ENCODE data around the gene CHD1.

The CHD1 gene

DNA sequence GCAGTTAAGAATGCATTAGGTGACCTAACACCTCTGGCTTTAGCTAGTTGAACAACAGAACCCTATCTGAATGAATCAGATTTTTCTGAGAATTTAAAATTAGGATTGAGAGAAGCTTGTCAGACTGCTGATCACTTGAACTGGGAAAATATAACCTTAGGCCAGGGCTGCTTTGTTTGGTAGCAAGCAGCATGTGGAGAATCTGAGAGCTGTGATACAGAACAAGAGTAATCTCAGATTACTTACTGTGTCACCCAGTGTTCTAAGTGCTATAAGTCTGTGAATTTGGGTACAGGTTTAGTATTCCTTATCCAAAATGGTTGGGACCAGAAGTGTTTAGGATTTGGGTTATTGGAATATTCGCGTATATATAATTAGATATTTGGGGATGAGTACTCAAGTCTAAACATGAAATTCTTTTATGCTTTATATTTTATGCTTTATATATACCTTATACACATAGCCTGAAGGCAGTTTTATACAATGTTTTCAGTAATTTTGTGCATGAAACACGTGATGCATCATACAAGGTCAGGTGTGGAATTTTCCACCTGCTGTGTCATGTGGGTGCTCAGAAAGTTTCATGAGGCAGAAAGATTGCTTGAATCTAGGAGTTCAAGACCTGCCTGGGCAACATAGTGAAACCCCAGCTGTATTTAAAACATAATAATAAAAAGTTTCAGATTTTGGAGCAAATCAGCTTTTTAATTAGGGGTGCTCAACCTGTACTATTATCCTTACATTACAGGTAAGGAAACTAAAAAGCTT is 8.3 kb upstream of the CHD1 start:
- DNase-seq (ENCODE audit: low read depth in 2 of 2) = no peak

DNA sequence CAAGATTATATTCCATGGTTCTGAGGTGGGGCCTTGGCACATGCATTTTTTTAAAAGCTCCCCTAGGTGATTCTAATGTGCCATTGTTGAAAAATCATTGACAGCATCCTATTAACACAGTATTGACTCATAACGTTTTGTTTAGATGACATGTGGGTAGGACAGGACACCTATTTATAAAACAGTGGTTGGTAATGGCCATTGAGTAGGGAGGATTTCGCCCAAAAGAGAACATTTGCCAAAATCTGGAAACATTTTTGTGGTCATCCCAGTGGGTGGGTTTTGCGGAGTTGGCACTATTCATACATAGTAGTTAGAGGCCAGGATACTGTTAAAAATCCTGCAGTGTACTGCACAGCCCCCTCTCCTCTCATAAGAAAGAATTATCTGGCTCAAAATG is 6.4 kb upstream of the CHD1 start:
- no peak for DNase-seq (ENCODE audit: low read depth in 2 of 2)

DNA sequence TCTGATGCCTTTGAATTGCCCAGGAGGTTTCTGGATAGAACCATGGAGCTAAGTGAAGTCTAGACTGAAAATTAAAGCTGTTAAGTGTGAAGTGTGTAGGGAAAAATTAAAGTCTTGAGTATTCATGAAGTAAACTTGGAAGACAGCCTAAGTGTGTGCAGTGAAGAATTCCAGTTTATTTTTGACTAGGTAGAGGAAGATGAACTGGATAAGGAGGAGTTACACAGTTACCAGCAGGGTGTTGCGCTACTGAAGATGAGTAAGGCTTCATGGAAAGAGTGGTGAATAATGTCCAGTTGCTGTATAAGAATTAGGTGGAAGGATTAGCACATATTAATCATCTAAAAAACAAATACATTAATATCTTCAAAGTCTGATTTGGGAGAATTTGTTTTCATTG is 5.7 kb upstream of the CHD1 start:
- no peak for DNase-seq (ENCODE audit: low read depth in 2 of 2)

DNA sequence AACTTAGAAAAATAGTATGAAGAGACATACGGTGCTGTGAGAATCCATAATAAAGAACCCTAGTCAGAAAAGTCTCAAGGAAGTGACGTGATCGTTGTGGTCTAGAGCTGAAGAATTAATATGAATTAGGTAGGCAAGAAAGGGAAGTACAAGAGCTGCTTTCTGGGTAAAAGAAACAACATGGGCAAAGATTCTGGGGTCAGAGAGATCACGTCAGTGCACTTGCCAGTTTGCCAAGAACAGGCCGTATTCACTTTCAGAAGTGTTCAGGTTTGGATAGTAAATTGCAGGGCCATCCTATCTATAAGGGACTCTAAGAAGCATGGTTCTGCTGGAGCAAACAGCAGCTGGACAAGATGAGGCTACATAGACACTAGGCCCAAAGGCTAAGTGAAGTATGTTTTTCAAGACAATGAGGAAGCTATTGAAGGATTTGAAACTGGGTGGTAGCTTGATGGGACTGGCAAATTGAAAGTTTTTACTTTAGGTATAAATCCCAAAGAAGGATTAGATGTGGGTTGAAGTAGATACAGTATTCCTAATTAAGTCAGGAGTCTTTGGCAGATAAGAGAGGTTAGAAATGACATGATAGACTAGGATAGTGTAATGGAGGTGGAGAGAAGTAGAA is 4.8 kb upstream of the CHD1 start:
- no peak for DNase-seq (ENCODE audit: low read depth in 2 of 2)

DNA sequence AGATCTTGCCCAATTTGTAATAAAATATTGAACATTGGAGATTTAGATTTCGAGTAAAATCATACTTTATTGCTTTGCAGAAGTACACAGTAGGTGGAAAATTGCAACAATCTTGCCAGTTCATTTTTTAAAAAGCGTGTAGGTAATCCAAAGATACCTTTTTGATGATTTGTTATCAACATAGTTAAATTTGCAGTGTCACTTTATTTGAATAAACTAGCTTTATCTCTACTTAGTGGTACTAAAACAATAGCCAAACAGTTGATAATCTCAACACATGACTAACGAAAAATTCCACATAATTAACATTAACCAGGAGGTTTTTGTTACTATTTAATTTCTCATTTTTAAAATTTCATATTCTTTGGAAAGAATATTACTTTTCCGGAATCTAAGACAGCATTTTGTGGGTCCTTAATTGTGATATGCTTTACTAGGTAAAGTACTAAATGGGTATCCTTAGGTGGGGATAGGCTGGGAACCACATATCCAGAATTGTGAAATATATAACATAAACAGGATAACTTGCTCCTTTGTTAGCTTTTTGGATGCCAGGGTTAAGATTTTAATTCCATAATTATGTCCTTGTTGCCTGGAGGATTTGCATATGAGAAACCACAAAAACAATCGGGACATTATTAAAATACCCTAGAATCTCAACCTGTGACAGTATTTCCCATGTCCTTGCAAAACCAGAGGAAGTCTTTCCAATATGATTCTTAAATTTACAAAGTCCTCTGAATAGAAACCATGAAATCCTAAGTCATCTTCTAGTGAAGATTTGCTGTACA is 2.4 kb upstream of the CHD1 start:
- DNase-seq (ENCODE audit: low read depth in 2 of 2) = no peak

DNA sequence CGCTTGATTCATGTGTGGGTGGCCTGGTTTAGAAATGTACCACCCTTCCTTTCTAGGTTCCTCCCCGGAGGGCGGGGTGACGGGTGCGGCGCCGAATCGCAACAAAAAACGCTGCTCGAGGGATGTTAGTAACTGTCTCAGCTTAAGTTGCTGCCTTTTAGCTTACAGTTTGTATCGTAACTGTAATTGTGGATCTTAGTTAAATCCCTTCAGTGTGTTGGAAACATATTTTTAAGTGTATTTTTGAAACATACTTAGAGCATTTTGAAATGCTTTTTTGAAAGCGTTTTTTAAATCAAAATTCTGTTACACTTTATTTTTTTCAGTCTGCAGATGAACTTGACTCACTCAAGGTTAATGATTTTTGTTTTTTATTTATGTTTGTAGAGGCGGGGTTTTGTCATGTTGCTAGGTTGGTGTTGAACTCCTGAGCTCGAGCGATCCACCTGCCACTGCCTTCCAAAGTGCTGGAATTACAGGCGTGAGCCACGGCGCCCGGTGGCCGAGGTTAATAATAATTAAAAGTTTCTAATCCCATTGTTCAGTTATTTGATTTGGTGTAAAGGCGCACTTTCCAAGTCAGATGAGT is 997 bp upstream of the CHD1 start:
- no peak for DNase-seq (ENCODE audit: low read depth in 2 of 2)

DNA sequence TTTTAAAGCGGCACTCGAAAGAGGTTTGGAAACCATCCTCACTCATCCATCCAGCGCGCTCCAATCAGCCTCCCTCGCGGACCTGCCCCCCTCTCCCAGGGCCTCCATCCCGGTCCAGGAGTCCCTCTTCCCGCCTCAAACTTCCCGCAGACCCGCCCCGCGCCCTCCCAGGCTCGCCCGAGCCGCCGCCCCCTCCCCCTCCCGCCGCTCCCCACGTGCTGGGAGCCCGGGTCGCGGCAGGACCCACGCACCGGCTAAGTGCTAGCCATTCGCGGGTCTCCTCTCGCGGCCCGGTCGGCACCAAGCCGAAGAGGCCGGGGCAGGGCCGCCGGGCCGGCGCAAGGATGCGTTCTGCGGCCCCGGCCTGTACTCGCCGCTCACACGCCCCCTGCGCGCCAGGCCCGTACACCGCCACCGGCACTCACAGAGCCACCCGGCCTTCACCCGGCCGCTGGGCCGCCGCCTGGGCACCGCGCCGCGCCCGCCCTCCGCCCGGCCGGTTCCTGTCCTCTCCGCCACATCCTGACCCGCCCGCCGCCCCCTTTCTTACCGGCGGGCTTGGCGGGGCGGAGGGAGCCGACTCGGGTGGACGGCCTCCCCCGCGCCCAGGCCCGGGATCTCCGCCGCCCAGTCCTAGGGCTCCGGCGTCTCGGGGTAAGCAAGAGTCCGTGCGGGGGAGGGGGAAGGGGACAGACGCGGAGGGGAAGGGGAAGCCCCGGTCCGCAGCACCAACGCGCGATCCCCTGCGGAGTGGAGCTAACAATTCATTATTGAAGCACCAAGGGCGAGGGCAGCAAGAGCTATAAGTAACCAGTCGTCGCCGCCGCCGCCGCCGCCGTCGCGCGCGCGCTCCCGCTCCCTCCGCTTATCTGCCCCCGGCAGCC is 576 bp downstream of the CHD1 start:
- peak; percentile 6 to 16 for DNase-seq (ENCODE audit: low read depth in 2 of 2)

DNA sequence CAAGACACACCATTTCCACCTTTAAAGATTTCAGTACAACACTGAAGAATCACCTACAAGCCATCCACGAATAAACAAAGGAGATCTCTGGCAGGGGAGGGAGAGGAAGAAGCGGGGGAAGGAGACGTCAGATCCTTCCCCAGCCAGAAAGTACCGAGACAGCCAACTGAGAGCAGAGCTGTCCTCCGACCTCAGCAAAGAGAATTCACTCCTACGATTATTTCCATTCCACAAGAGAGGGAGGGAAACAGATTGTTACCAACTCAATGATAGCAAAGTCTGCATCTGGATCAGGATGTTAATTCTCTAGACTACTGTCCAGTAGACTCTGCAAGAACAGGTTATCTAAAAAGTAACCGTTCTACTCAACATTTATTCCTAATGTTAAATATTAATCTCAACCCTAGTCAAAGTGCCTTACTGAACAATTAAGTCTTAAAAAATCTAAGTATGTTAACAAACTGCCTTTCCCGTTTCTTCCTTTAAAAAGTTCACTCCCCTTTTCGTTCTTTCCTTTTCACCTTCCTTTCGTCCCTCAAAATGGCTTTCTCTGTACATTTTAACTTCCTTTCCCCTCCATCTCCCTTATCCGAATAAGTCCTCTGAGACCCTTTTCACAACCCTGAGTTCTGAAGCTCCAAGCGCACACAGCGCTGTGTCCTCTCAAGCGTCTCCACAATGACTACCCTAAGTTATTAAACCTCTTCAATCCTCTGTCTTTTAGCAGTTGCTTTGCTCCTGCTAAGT is 1.4 kb downstream of the CHD1 start:
- peak; percentile 20 to 39 for DNase-seq (ENCODE audit: low read depth in 2 of 2)

DNA sequence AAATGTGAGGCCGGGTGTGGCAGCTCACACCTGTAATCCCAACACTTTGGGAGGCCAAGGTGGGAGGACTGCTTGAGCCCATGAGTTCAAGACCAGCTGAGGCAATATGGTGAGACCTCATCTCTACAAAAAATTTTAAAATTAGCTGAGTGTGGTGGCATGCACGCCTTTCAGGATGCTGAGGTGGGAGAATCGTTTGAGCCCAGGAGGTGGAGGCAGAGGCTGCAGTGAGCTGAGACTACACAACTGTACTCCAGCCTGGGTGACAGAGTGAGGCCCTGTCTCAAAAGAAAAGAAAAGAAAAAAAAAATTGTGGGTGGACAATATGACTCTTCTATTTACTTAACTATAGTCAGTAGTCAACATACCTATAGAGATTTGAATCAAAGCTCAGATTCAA is 4.8 kb downstream of the CHD1 start:
- DNase-seq (ENCODE audit: low read depth in 2 of 2) = no peak

DNA sequence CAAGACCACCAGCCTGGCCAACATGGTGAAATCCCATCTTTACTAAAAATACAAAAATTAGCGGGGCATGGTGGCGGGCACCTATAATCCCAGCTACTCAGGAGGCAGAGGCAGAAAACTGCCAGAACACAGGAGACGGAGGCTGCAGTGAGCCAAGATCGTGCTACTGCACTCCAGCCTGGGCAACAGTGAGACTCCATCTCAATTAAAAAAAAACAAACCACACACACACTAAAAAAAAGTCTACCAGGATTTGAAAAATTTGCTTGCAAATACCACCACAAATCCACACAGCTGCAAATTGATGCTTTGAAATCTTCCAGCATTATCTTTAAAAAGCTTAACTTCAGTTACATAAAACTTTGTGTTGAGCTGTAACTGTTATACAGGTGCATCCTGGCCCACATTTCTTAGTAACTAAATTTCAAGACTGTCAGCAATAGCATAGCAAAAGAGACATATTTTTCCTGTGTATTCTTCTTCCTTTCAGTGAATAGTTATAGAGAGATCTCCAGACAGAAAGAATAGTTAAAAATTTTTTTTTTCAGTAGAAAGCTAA is 6.8 kb downstream of the CHD1 start:
- DNase-seq (ENCODE audit: low read depth in 2 of 2) = no peak

DNA sequence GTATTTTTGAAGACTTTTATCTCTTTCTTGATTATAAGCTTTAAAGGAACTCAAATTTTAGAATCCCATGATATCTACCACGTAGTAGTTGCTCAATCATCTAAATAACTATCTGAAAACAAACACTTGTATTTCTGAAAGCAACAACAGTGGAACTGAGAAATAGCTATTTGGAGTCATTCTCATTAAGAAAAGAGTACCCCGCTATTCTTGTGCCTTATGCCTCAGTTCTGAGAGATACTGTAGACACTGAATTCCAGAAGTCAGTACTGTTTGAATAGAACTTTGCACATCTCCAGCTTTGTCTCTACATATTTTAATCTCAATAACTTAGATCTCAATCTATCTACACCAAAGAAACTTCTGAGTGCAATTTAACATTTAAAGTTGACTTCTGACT is 11.4 kb downstream of the CHD1 start:
- no peak for DNase-seq (ENCODE audit: low read depth in 2 of 2)

DNA sequence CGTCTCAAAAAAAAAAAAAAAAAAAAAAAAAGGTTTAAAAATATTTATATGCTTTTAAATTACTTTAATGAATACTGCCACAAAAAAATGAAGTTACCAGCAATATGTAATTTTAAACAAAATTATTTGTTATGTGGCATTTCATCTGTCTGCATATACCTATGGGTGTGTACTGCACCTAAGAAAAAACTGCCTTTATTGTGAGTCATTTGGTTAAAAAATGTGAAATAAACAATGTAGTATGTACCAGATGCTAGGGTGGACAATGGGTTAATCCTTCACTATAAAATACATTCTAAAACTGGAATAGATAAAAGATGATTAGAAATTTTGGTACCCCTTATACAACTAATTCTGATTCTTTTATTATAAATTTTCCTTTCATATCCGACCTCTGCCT is 12.3 kb downstream of the CHD1 start:
- no peak for DNase-seq (ENCODE audit: low read depth in 2 of 2)

DNA sequence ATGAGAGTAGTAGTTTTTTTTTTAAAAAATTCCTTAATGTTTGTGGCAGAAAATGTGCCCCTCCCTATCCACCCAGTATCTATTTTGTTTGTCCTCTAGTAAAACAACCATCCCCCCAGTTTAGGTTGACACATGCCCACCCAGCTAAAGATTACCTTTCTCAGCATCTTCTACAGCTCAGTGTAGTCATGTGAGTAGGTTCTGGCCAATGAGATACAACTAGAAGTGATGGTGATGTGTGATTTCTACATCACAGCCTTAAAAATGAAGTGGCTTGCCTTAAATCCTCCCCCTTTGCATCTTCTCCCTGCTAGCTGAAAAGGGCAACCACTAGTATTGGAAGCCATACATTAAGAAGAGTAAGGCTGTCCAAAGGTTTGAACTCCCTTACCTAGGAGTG is 14.9 kb downstream of the CHD1 start:
- DNase-seq (ENCODE audit: low read depth in 2 of 2) = no peak

DNA sequence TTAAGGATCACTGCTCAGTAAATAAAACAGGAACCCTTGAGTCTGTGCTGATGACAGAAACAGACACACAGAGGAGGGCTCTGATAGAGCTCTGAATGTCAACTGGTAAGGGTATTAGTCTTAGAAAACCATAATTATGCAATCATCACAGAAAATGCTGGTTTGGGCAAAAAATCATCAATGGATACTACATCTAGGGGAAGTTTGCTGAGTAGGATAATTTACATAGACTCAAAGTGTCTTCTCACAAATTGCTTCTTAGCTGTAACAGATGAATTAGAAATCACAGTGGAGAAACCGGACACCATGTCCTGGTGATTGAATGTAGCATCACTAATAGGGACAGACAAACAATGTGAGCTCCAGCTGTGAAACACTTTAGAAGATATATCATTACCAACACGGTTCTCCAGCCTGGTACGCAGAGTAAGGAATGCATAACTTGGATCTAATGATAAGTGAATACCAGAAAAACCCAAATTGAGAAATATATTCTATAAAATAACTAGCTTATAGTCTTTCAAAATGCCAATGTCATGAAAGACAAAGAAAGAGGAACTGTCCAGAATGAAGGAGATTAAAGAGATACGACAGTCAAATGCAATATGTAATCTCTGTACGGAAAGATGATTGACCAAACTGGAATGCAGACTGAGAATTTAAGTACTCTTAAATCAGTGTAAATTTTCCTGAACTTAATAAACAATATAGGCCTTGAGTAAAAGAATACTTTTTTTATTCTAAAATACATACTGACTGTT is 17.3 kb downstream of the CHD1 start:
- no peak for DNase-seq (ENCODE audit: low read depth in 2 of 2)

DNA sequence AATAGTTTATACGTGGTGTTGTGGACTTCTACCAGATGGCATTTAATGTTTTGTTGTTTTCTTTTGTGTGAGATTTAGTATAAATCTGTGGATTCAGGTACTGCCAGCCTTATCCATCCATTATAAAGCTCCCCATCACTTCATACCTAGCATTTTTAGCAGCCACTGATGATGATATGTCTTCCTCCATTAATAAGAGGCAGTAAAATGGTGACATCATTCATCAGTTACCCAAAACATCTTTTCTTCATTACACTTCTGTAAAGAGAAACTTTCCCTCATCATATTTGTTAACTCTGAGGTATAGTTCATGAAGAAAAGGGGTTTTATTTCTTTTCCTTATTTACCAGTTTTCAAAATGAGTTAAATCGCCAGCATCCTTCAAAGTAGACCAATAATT is 19.4 kb downstream of the CHD1 start:
- DNase-seq (ENCODE audit: low read depth in 2 of 2) = no peak

DNA sequence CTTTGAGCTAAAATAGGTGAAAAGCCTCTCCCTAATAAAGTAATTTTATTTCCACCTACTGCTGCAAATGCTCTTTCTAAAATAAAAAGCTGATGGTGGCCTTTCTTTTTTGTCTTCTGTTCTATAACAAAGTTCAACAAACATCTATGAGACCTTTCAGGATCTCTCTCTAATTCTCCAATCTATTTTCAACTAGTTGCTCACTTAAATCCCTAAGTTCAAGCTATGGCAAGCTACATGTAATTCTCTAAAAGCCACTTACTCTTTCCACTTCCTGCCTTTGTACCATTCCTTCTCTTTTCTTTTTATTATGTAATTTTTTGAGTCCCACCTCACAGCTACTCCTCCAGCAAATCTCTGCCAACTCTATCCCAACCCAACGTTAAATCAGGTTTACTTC is 20.9 kb downstream of the CHD1 start:
- DNase-seq (ENCODE audit: low read depth in 2 of 2) = no peak

DNA sequence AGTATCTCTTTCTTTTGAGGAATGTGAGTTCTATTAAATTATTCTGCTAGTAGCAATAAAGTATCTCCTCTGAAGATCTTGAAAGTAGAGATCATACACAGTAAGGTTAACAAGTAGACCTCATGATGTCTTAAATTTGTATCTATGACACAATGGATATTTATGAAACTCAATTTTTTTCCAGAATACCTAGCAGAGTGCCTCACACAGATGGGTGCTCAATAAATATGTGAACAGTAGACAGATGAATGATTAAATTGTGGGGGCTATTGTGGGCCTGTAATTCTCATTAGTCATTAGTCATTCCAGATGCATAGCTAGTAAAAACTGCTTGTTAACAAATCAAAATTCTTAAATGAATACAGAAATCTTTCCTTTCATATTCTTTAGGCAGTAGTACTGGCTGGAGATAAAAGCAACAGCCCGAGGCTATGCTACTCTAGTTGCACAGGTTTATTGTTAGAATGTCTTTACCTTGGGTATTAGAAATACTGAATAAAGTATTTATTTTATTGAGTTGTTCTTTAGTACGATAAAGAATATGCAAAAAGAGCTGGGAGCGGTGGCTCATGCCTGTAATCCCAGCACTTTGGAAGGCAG is 22.0 kb downstream of the CHD1 start:
- no peak for DNase-seq (ENCODE audit: low read depth in 2 of 2)

DNA sequence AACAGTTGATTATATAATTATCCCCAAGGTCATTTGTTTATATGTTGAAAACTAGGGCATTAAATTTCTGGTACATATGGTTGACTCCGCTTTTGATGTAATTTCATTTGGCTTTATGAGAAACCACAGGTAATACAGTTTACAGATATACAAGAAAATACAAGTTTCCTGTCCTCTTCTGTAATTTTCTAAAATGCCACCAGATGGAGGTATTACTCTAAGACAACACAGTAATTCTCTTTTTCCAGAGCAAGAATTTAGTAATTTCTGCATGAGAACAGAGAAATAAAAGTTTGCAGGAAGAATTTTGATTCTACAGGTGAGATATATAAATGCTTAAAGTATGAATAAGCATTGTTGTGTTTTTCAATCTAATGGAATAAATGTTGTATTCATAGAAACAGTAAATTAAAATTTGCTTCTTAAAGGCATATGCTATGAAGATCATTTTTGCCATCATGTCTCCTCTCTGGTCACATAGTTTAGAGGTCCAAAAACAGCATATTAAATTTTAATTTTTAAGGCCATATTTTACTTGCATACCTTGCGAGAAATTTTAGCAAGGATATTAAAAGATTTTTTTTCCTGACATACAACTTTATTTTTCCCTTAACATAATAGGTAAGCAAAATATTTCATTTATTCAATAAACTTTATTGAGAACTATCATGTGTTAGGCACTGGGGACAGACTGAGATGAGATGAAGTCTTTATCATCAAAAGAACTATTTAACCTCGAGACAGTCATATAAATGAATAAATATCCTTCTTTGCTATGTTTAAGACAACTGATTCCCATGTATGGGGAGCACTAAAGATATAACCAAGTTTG is 22.7 kb downstream of the CHD1 start:
- DNase-seq (ENCODE audit: low read depth in 2 of 2) = no peak

Data from stimulated activated CD8-positive, alpha-beta memory T cell treated with anti-CD3 and anti-CD28 coated beads, Interleukin-2, amount 100 ng/mL, for 1 hour (primary cell).